ENCODE results near the gene TNNI3. TPM values are rescaled to one million over a fixed set of nuclear protein-coding genes. Genes with fewer than 3 reads are reported as not detected.
A peak's percentile ranks its signal among the peaks of the same experiment; 100 is the strongest.

Gene TNNI3
- total and polyA plus RNA-seq, 2 of the 4 experiments (the other 2 are of a cell fraction), result not detected

GRCh38 chr19:55146078-55146704 lies 11.3 kb downstream of the TNNI3 start:
- no peak overlapping the region for H4K8ac ChIP-seq (ENCODE audit: low read depth in 2 of 2, low read length in 2 of 2)
- in situ Hi-C loops (cut with MboI; ENCODE audit: low sequenced_read_pairs) (no loop called here), intact Hi-C loops (cut with micrococcal nuclease) (loop anchor here (10.0 kb wide), 1 partner anchor 149 kb away; no protein-coding TSS in a partner anchor), dilution Hi-C loops (cut with HindIII; ENCODE audit: low sequenced_read_pairs, unreplicated experiment) (no loop called here)
- H4K20me1 ChIP-seq (ENCODE audit: insufficient read depth, low read length), result no peaks in the 10 kb centered on the region
- no peak overlapping the region for H3K4me2 ChIP-seq (ENCODE audit: low read depth, low read length)
- H3K9me3 ChIP-seq (ENCODE audit: control insufficient read depth, insufficient read depth, low read length), result no peaks in the 10 kb centered on the region
- no peak for TF ChIP-seq MAFK (IDR thresholded peaks at IDR 0.05; ENCODE audit: low read depth, low read length)
- no peak for TF ChIP-seq NFE2L2 (IDR thresholded peaks at IDR 0.05; ENCODE audit: low read depth, low read length)
- peak; percentile 27; the same call in 1 of the 2 replicates for TF ChIP-seq MAZ (IDR thresholded peaks at IDR 0.05; ENCODE audit: borderline replicate concordance, low read depth, low read length)
- TF ChIP-seq RFX5 (IDR thresholded peaks at IDR 0.05; ENCODE audit: low read depth, low read length), result no peak
- peak; percentile 50 for TF ChIP-seq CTCF (conservative IDR thresholded peaks at IDR 0.05; ENCODE audit: low read depth, low read length)
- peak; percentile 36 for TF ChIP-seq SMC3 (IDR thresholded peaks at IDR 0.05; ENCODE audit: low read depth, low read length)
- TF ChIP-seq ELK1 (IDR thresholded peaks at IDR 0.05; ENCODE audit: borderline replicate concordance, low read depth, low read length), result no peak
- no peak for TF ChIP-seq RCOR1 (IDR thresholded peaks at IDR 0.05; ENCODE audit: insufficient replicate concordance, low read length)
- TF ChIP-seq BHLHE40 (IDR thresholded peaks at IDR 0.05; ENCODE audit: low read depth, low read length), result no peak
- TF ChIP-seq RAD21 (IDR thresholded peaks at IDR 0.05; ENCODE audit: low read length), result peak; percentile 30; the same call in 1 of the 2 replicates
- H3K4me1 ChIP-seq (ENCODE audit: control insufficient read depth, insufficient read depth, low read length), result peaks cover 1% of the 10 kb centered on the region; the same call in 1 of the 2 replicates
- ChIA-PET POLR2A (ENCODE audit: unreplicated experiment) (no interaction called here), CTCF (interaction anchor here (0.5 to 0.7 kb wide), 2 partner anchors 15 to 267 kb away, joined by 3 to 4 read pairs; no protein-coding TSS in a partner anchor)
- DNase-seq, result no peak
- whole genome bisulfite sequencing, 2 experiments (ENCODE audit: extremely low coverage in 2 of 2, insufficient read length in 1 of 2), result 3% methylated on average over 12 of the region's 41 CpGs; no CpG with 5 or more reads in 1 of the 2 experiments
- H3K9ac ChIP-seq (ENCODE audit: low read depth, low read length), result no peak overlapping the region
- peaks cover 53% of the 10 kb centered on the region for H3K27me3 ChIP-seq (ENCODE audit: control insufficient read depth, insufficient read depth, low read length)
- H3K56ac ChIP-seq (ENCODE audit: extremely low read depth, insufficient read depth, low read length), result no peak overlapping the region
- no peak overlapping the region for H2BK5ac ChIP-seq (ENCODE audit: low read depth, low read length, poor library complexity, severe bottlenecking)
- no peak overlapping the region for H3K18ac ChIP-seq (ENCODE audit: low read depth, low read length)
- no peak overlapping the region for H2BK20ac ChIP-seq (ENCODE audit: low read depth, low read length)
- no peak overlapping the region for H2AK5ac ChIP-seq (ENCODE audit: low read depth, low read length)
- H2AFZ ChIP-seq (replicated peaks; ENCODE audit: low read length, poor library complexity), result peak overlapping the region; percentile 81
- H3K79me1 ChIP-seq (ENCODE audit: low read depth in 1 of 2, low read length in 2 of 2), result no peaks in the 10 kb centered on the region
- H3K27ac ChIP-seq (ENCODE audit: insufficient read depth, low read length), result no peak overlapping the region
- H3K36me3 ChIP-seq (ENCODE audit: control insufficient read depth, insufficient read depth, low read length), result no peaks in the 10 kb centered on the region
- H3K4me3 ChIP-seq (ENCODE audit: insufficient read depth, low read depth, low read length), result no peak overlapping the region
- no peak overlapping the region for H4K5ac ChIP-seq (ENCODE audit: low read depth, low read length)
- no peak overlapping the region for H2BK120ac ChIP-seq (ENCODE audit: low read depth, low read length)
- no peak overlapping the region for H2BK15ac ChIP-seq (ENCODE audit: low read depth, low read length)
- no TSS peak for BruUV-seq (replicated peaks)
- H2AK9ac ChIP-seq (replicated peaks; ENCODE audit: low read depth, low read length, poor library complexity), result no peak overlapping the region
- no peak overlapping the region for H3K14ac ChIP-seq (replicated peaks; ENCODE audit: low read depth, low read length)
- H3K9me1 ChIP-seq (ENCODE audit: insufficient read depth, low read length), result no peaks in the 10 kb centered on the region
- ATAC-seq (ENCODE audit: low read depth), result 0 out of 2 replicates have a peak, but pooled peaks have one; percentile 15
- H3K23ac ChIP-seq (ENCODE audit: low read depth, low read length), result no peak overlapping the region
- H3K4ac ChIP-seq (ENCODE audit: low read depth, low read length), result no peak overlapping the region
- H4K91ac ChIP-seq (ENCODE audit: insufficient read depth, low read depth, low read length), result no peak overlapping the region
